ENCODE measurements around the gene CYTIP.
"Not testable (repeated sequence)": the region's sequence is repeated elsewhere in the genome, so short reads cannot be mapped to it uniquely, and the experiment has no call there.

The CYTIP gene

GRCh38 chr2:157421331-157421944 lies 22.5 kb downstream of the CYTIP start:
- DNase-seq = peak; percentile 26 to 44

GRCh38 chr2:157420771-157421323 lies 23.0 kb downstream of the CYTIP start:
- DNase-seq = peak; percentile 93 to 94

GRCh38 chr2:157419031-157419575 lies 24.8 kb downstream of the CYTIP start:
- no peak for DNase-seq

DNA sequence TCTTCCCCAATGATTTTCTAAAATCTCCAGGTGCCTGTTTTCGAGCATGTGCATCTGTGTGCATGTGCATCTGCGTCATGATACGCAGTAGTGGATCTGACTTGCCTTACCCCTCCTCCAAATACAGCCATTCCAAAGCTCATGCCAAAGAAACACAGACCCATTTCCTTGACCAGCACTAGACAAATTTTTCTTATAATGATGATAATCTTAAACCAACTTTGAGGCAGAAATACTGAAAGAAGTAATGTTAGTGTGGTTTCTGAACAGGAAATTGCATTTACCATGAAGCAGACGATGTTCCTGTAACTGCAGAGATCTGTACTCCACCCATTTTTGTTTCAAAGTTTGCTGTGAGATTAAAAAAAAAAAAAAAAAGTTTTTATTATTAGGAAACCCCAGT lies 25.6 kb downstream of the CYTIP start:
- peak; percentile 68 to 78 for DNase-seq

- no peak for DNase-seq
Measured at GRCh38 chr2:157415591-157416101, 28.2 kb downstream of the CYTIP start.

- no peak for DNase-seq
Measured at GRCh38 chr2:157414050-157414449, 29.8 kb downstream of the CYTIP start.

GRCh38 chr2:157413326-157414035 lies 30.4 kb downstream of the CYTIP start:
- DNase-seq = no peak

GRCh38 chr2:157411624-157412336 lies 32.1 kb downstream of the CYTIP start:
- DNase-seq = no peak

DNA sequence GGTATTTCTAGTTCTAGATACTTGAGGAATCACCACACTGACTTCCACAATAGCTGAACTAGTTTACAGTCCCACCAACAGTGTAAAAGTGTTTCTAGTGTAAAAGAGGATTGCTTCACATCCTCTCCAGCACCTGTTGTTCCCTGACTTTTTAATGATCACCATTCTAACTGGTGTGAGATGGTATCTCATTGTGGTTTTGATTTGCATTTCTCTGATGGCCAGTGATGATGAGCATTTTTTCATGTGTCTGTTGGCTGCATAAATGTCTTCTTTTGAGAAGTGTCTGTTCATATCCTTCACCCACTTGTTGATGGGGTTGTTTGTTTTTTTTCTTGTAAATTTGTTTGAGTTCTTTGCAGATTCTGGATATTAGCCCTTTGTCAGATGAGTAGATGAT lies 38.5 kb downstream of the CYTIP start:
- DNase-seq = not testable (repeated sequence)

DNA sequence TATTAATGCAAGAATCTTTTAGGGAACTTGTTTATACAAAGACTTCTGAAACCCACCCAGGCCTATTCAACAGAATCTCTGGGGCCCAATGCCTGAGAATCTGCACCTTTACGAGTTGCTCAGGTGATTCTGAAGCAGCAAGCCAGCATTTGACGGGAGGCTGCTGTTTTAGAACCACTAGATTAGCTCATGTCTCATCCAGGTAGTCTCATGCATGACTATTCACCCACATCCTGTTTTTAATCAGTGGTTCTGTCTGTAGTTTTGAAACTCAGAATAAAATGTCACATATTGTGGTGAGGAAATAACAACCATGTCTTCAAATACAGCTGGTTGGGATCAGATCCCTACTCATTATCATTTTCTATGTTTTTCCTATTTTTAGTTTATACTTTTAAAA lies 39.5 kb downstream of the CYTIP start:
- peak; percentile 17 to 45 for DNase-seq

- not testable (repeated sequence) for DNase-seq
Measured at GRCh38 chr2:157402801-157403485, 40.9 kb downstream of the CYTIP start.

- DNase-seq = no peak
Measured at GRCh38 chr2:157395811-157396210, 48.1 kb downstream of the CYTIP start.

DNA sequence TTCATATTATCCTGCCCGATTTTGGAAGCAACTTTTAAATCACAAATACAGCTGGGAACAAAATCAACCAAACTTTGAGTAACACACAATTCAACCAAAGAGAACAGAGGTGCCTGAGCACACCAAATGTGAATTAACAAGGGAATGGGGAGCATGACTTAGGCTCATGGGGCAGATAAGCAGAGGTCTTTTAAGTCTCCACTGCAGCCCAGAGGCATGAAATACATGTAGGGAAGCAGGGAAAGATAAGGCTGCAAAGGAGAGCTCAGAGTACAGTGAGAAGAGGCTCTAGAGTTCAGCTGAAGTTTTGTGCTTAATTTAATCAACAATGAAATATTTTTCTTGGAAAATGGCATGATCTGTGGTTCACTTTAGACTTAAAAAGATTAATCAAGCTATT lies 49.0 kb downstream of the CYTIP start:
- no peak for DNase-seq

GRCh38 chr2:157393348-157393747 lies 50.5 kb downstream of the CYTIP start:
- DNase-seq = no peak

GRCh38 chr2:157388827-157389226 lies 55.1 kb downstream of the CYTIP start:
- no peak for DNase-seq

DNA sequence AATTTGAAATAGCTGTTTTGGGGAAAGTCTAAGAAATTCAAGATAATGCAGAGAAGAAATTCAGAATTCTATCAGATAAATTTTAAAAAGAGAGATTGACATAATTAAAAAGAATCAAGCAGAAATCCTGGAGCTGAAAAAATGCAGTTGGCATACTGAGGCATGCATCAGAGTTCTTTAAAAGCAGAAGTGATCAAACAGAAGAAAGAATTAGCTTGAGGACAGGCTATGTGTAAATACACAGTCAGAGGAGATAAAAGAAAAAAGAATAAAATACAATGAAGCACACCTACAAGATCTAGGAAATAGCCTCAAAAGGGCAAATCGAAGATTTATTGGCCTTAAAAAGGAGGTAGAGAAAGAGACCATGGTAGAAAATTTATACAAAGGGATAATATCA lies 57.1 kb downstream of the CYTIP start:
- DNase-seq = no peak

- DNase-seq = no peak
Measured at GRCh38 chr2:157386247-157386646, 57.6 kb downstream of the CYTIP start.

DNA sequence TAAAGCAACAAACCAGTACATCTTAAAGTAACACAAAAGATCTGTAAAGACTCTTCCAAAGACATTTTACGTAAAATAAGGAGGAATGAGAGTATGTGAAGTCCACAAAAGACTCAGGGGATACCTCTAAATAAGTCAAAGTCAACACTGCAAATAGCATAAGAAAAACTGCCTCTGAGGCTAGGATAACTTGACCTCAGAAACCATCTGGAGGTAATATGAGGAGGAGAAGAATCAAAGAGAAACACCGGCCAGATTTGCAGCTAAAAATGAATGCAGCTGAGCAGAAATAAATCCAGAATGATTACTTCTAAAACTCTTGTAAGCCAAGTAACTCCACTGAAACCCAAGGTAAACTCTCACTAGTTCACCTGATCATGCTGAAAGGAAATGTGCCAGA lies 66.0 kb downstream of the CYTIP start:
- DNase-seq = no peak

GRCh38 chr2:157376041-157376440 lies 67.8 kb downstream of the CYTIP start:
- DNase-seq = no peak

DNA sequence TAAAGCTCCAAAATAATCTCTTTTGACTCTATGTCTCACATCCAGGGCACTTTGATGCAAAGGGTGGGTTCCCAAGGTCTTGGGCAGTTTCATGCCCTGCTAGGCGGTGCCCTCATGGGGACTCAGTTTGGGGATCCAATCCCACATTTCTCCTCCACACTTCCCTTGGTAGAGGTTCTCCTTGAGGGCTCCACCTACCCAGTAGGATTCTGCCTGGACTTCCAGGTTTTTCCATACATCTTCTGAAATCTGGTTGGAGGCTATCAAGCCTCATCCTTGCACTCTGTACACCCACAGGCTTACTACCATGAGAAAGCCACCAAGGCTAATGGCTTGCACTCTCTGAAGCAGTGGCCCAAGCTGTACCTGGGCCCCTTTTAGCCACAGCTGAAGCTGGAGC lies 68.5 kb downstream of the CYTIP start:
- DNase-seq = no peak

GRCh38 chr2:157368508-157368907 lies 75.4 kb downstream of the CYTIP start:
- not testable (repeated sequence) for DNase-seq

- DNase-seq = peak; percentile 10 to 18
Measured at GRCh38 chr2:157367704-157368103, 76.2 kb downstream of the CYTIP start.
